Activated T-cell treated with anti-CD3 and anti-CD28 coated beads, Interleukin-2, amount 50 U/mL, for 4 hours (primary cell): ENCODE results near the gene WDFY3. TPM values are rescaled to one million over a fixed set of nuclear protein-coding genes. Genes with fewer than 3 reads are reported as not detected.
"Not testable (repeated sequence)": the region's sequence is repeated elsewhere in the genome, so short reads cannot be mapped to it uniquely, and the experiment has no call there.

Source experiments
- ATAC-seq, 2 donors: fragments of 200-7000 bp; cut with Tn5 transposase; one replicate each; pipeline ENCODE4 v1.10.0; 2021
- DNase-seq: peaks from one replicate; pipeline ENCODE4 v3.0.0-alpha.2; 2020
- H3K27me3 Mint-ChIP-seq: one replicate; pipeline ENCODE4 v1.8.0; 2021; ENCODE audit warnings: low read depth, mixed read lengths
- H3K36me3 Mint-ChIP-seq: one replicate; pipeline ENCODE4 v1.8.0; 2022; ENCODE audit warnings: mixed read lengths; ENCODE audit not compliant: insufficient read depth
- H3K4me1 Mint-ChIP-seq: one replicate; pipeline ENCODE4 v1.8.0; 2021; ENCODE audit warnings: low read depth, mixed read lengths
- H3K4me3 Mint-ChIP-seq: one replicate; pipeline ENCODE4 v1.8.0; 2021; ENCODE audit warnings: mild to moderate bottlenecking, moderate library complexity, mixed read lengths
- H3K9me3 Mint-ChIP-seq: one replicate; pipeline ENCODE4 v1.8.0; 2021; ENCODE audit warnings: mixed read lengths
- total RNA-seq, 3 donors: library from RNA; stranded (reverse); gene quantifications; one replicate each; pipeline ENCODE4 v1.2.1, GENCODE V29; 2021

WDFY3 gene
- total RNA-seq, 3 donors from 2014 or later = 0.30 to 0.74 (median 0.30) TPM

DNA sequence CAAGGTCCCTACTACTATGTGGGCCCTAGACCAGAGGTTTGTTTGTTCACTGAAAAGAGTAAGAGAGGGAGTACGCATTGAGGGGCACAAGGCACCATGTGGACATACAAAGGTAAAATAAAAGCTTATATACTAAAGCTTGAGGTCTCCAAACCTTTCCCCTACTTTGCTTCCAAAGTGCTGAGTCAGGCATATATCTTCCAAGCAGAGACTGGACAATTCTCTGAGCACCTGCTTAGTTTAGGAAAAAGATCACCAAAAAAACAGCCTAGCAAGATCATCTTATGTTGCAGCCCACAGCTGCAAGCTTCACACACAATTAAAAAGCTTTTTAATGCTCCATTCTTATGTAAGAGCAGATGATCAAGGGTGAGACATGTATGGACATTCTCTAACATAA, 119.5 kb downstream of the WDFY3 start:
- Mint-ChIP-seq H3K4me1 (no peaks in the 10 kb centered on the region), H3K4me3 (no peak overlapping the region), H3K9me3 (peaks cover 3% of the 10 kb centered on the region), H3K36me3 (no peaks in the 10 kb centered on the region), H3K27me3 (peaks cover 2% of the 10 kb centered on the region)
- ATAC-seq = no peak
- DNase-seq = no peak

DNA sequence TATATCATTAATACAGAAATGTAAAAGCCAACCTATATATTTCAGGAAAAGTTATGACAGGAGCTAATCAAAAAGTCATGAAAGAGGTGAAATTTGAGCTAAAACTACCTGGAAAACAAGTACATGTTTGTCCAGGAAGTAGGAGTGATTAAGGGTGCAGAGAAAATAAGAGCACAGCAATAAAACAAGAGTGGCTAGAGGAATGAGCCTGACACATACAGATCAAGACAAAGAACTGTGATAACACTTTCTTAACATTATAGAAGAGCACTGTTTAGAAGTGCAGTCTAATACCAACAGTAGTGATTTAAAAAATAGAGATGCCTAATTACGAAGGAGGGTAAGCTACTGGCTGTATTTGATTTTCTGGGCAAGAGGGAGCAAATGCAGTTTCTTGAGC, 125.1 kb downstream of the WDFY3 start:
- no peaks in the 10 kb centered on the region for H3K27me3 Mint-ChIP-seq

GRCh38 chr4:84837751-84838150, 128.7 kb downstream of the WDFY3 start:
- H3K27me3 Mint-ChIP-seq = no peaks in the 10 kb centered on the region
- no peak for DNase-seq
- no peak for ATAC-seq
- no peak overlapping the region for H3K4me3 Mint-ChIP-seq
- H3K4me1 Mint-ChIP-seq = no peaks in the 10 kb centered on the region
- H3K36me3 Mint-ChIP-seq = no peaks in the 10 kb centered on the region
- no peaks in the 10 kb centered on the region for H3K9me3 Mint-ChIP-seq

More for the DNA sequence above, 125.1 kb downstream of the WDFY3 start:
- H3K4me1 Mint-ChIP-seq = no peaks in the 10 kb centered on the region
- no peak overlapping the region for H3K4me3 Mint-ChIP-seq
- ATAC-seq (no peak), DNase-seq (no peak)
- no peaks in the 10 kb centered on the region for H3K9me3 Mint-ChIP-seq
- H3K36me3 Mint-ChIP-seq = no peaks in the 10 kb centered on the region

- not testable (repeated sequence) for H3K4me1 Mint-ChIP-seq, H3K27me3 Mint-ChIP-seq, ATAC-seq, H3K9me3 Mint-ChIP-seq, H3K36me3 Mint-ChIP-seq, H3K4me3 Mint-ChIP-seq, DNase-seq
These were observed 136.9 kb downstream of the WDFY3 start for GRCh38 chr4:84829633-84830032.

DNA sequence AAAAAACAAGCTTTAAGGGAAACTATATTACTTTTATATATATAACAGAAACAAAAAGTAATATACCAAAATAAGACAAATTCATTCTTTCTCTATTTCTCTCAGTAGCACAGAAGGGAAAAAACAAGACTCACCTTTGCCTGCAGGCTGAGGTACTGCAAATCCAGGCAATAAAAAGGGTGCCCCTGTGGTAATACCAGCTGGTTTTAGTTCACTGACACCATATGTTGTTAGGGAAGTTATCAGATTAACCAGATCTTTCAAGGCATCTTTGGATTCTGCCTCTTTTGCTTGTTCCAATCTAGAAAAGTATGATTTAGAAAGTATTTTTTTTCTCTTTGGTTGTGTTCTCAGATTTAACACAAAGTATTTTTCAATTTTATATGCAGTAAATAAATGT, 139.8 kb downstream of the WDFY3 start:
- DNase-seq (no peak), ATAC-seq (no peak)
- Mint-ChIP-seq H3K9me3 (no peaks in the 10 kb centered on the region), H3K27me3 (no peaks in the 10 kb centered on the region), H3K36me3 (no peaks in the 10 kb centered on the region), H3K4me1 (no peaks in the 10 kb centered on the region), H3K4me3 (no peak overlapping the region)

GRCh38 chr4:84825701-84826341, 140.7 kb downstream of the WDFY3 start:
- no peaks in the 10 kb centered on the region for H3K4me1 Mint-ChIP-seq
- H3K9me3 Mint-ChIP-seq = no peaks in the 10 kb centered on the region
- no peaks in the 10 kb centered on the region for H3K36me3 Mint-ChIP-seq
- ATAC-seq (no peak), DNase-seq (no peak)
- H3K27me3 Mint-ChIP-seq = no peaks in the 10 kb centered on the region
- H3K4me3 Mint-ChIP-seq = no peak overlapping the region

DNA sequence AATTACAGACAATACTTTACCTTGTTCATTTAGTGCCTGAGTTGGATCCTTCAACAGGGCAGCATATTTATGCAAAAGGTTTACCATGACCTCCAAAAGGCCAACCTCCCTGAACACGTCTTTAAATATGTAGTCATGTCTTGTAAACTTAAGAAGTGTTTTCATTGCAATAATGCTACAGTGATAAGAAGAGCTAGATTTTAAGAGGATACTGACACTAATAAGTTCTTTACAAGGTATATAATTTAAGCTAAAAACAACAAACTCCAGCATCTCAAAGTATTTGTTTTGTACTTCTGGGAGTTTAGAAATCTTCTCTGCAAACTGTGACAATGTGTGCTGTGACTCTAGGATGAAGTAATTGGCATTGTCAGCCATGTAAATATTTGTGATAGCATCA, 145.4 kb downstream of the WDFY3 start:
- no peaks in the 10 kb centered on the region for H3K9me3 Mint-ChIP-seq
- ATAC-seq = no peak
- H3K4me1 Mint-ChIP-seq = no peaks in the 10 kb centered on the region
- no peak for DNase-seq
- no peak overlapping the region for H3K4me3 Mint-ChIP-seq
- no peaks in the 10 kb centered on the region for H3K27me3 Mint-ChIP-seq
- no peaks in the 10 kb centered on the region for H3K36me3 Mint-ChIP-seq

DNA sequence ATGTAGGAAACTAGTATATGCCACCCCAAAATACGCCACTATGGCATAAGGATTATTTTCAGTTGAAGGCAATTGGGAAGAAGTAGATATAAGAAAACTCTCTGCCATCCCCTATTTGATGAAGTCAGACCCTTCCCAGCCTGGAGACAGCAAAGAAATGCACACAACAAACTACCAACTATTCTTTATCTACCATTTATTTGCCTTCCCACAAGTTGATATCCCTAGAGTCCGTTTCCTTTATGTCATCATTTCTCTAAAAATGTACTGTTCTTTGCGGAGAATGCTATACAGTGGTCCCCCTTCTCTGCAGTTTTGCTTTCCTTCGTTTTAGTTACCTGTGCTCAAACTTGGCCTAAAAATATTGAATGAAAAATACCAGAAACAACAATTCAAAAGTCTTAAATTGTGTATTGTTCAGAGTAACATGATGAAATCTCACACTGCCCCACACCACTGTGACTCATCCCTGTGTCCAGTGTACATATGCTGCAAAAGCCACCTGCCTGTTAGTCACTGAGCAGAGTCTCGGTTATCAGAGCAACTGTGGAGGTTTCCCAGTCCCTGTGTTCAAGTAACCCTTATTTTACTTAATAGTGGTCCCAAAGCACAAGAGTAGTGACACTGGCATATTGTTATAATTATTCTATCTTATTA, 152.3 kb downstream of the WDFY3 start:
- H3K27me3 Mint-ChIP-seq = no peaks in the 10 kb centered on the region
- no peak for DNase-seq
- no peaks in the 10 kb centered on the region for H3K4me1 Mint-ChIP-seq
- no peaks in the 10 kb centered on the region for H3K9me3 Mint-ChIP-seq
- ATAC-seq = no peak
- no peaks in the 10 kb centered on the region for H3K36me3 Mint-ChIP-seq
- no peak overlapping the region for H3K4me3 Mint-ChIP-seq

GRCh38 chr4:84809946-84810345, 156.5 kb downstream of the WDFY3 start:
- H3K9me3 Mint-ChIP-seq = no peaks in the 10 kb centered on the region
- no peaks in the 10 kb centered on the region for H3K36me3 Mint-ChIP-seq
- no peak overlapping the region for H3K4me3 Mint-ChIP-seq
- H3K4me1 Mint-ChIP-seq = no peaks in the 10 kb centered on the region
- no peaks in the 10 kb centered on the region for H3K27me3 Mint-ChIP-seq
- ATAC-seq = no peak
- no peak for DNase-seq

- H3K27me3 Mint-ChIP-seq = no peaks in the 10 kb centered on the region
- no peaks in the 10 kb centered on the region for H3K9me3 Mint-ChIP-seq
- H3K4me1 Mint-ChIP-seq = no peaks in the 10 kb centered on the region
- H3K4me3 Mint-ChIP-seq = no peak overlapping the region
- no peak for ATAC-seq
- no peak for DNase-seq
- no peaks in the 10 kb centered on the region for H3K36me3 Mint-ChIP-seq
These were observed 158.2 kb downstream of the WDFY3 start for GRCh38 chr4:84808332-84808731.

DNA sequence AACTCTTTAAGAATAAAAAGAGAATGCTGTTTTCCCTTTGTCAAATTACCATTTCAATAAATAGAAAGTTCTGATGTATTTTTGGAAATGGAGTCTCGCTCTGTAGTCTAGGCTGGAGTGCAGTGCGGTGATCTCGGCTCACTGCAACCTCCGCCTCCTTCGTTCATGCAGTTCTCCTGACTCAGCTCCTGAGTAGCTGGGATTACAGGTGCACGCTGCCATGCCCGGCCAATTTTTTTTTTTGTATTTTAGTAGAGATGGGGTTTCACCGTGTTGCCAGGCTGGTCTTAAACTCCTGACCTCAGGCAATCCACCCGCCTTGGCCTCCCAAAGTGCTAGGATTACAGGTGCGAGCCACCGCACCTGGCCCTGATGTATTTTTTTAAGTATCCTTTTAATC, 159.9 kb downstream of the WDFY3 start:
- not testable (repeated sequence) for H3K4me1 Mint-ChIP-seq, H3K36me3 Mint-ChIP-seq, H3K4me3 Mint-ChIP-seq, H3K9me3 Mint-ChIP-seq, ATAC-seq, H3K27me3 Mint-ChIP-seq, DNase-seq

GRCh38 chr4:84804136-84804535, 162.4 kb downstream of the WDFY3 start:
- Mint-ChIP-seq H3K27me3 (no peaks in the 10 kb centered on the region), H3K4me1 (no peaks in the 10 kb centered on the region), H3K9me3 (no peaks in the 10 kb centered on the region), H3K4me3 (no peak overlapping the region), H3K36me3 (no peaks in the 10 kb centered on the region)
- ATAC-seq (no peak), DNase-seq (no peak)

GRCh38 chr4:84803720-84804119, 162.8 kb downstream of the WDFY3 start:
- ATAC-seq (no peak), DNase-seq (no peak)
- H3K27me3 Mint-ChIP-seq = no peaks in the 10 kb centered on the region
- H3K4me3 Mint-ChIP-seq = no peak overlapping the region
- H3K4me1 Mint-ChIP-seq = no peaks in the 10 kb centered on the region
- H3K9me3 Mint-ChIP-seq = no peaks in the 10 kb centered on the region
- no peaks in the 10 kb centered on the region for H3K36me3 Mint-ChIP-seq

GRCh38 chr4:84803116-84803515, 163.4 kb downstream of the WDFY3 start:
- H3K4me3 Mint-ChIP-seq = no peak overlapping the region
- ATAC-seq = no peak
- H3K4me1 Mint-ChIP-seq = no peaks in the 10 kb centered on the region
- no peaks in the 10 kb centered on the region for H3K9me3 Mint-ChIP-seq
- DNase-seq = no peak
- no peaks in the 10 kb centered on the region for H3K36me3 Mint-ChIP-seq
- no peaks in the 10 kb centered on the region for H3K27me3 Mint-ChIP-seq

- H3K9me3 Mint-ChIP-seq = no peaks in the 10 kb centered on the region
- no peaks in the 10 kb centered on the region for H3K27me3 Mint-ChIP-seq
- no peaks in the 10 kb centered on the region for H3K4me1 Mint-ChIP-seq
- no peaks in the 10 kb centered on the region for H3K36me3 Mint-ChIP-seq
- ATAC-seq (no peak), DNase-seq (no peak)
- H3K4me3 Mint-ChIP-seq = no peak overlapping the region
These were observed 166.2 kb downstream of the WDFY3 start for GRCh38 chr4:84800256-84800655.
